ENCODE measurements around the gene SAMSN1.

SAMSN1 gene

DNA sequence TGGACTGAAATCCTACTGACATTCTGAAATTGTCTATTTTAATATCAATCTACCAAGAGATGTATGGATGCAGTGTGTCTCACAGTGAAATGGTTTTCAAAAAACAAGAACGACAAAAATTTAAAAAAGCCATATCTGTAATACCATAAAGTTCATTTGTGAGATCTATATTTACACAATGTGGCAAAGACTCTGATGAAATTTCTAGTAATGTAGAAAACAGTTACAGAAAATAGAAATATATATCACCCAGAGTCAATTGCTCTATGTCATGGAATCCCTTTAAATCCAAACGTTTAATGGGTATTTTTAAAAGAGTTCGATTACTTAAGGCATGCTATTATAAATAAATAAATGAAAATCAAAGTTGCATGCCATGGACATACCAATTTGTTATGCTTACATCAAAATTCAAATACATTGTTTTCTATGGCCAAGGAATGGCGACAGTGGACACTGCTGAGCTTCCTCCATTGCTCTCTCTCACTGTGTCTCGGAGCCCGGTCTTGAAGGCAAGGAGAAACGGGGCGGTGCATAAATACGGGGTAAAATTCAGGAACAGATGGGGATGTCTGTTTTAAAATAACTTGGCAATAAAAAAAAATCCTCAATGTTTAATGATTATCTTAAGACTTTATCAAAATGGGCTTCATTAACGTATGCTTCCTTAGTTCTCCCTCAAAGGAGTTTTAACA is 37.0 kb upstream of the SAMSN1 start:
- Histone ChIP-seq H3K79me2 (ENCODE audit: insufficient read depth, low read depth) (no peaks in the 10 kb centered on the region), H4K20me1 (ENCODE audit: insufficient read depth) (no peaks in the 10 kb centered on the region), H2AFZ (ENCODE audit: low read depth) (no peak overlapping the region), H3K4me1 (ENCODE audit: low read depth, poor library complexity, severe bottlenecking) (no peaks in the 10 kb centered on the region), H3K27ac (no peak overlapping the region), H3K9ac (no peak overlapping the region), H3K4me2 (no peak overlapping the region), H3K4me3 (IDR thresholded peaks at IDR 0.05; ENCODE audit: insufficient read depth, low read depth, low read length) (no peak overlapping the region), H3K36me3 (ENCODE audit: insufficient read depth) (no peaks in the 10 kb centered on the region), H3K27me3 (ENCODE audit: insufficient read depth, low read depth) (no peaks in the 10 kb centered on the region)
- TF ChIP-seq, protein P1, sequence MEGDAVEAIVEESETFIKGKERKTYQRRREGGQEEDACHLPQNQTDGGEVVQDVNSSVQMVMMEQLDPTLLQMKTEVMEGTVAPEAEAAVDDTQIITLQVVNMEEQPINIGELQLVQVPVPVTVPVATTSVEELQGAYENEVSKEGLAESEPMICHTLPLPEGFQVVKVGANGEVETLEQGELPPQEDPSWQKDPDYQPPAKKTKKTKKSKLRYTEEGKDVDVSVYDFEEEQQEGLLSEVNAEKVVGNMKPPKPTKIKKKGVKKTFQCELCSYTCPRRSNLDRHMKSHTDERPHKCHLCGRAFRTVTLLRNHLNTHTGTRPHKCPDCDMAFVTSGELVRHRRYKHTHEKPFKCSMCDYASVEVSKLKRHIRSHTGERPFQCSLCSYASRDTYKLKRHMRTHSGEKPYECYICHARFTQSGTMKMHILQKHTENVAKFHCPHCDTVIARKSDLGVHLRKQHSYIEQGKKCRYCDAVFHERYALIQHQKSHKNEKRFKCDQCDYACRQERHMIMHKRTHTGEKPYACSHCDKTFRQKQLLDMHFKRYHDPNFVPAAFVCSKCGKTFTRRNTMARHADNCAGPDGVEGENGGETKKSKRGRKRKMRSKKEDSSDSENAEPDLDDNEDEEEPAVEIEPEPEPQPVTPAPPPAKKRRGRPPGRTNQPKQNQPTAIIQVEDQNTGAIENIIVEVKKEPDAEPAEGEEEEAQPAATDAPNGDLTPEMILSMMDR (conservative IDR thresholded peaks at IDR 0.05; ENCODE audit: low read depth, low read length), result no peak

DNA sequence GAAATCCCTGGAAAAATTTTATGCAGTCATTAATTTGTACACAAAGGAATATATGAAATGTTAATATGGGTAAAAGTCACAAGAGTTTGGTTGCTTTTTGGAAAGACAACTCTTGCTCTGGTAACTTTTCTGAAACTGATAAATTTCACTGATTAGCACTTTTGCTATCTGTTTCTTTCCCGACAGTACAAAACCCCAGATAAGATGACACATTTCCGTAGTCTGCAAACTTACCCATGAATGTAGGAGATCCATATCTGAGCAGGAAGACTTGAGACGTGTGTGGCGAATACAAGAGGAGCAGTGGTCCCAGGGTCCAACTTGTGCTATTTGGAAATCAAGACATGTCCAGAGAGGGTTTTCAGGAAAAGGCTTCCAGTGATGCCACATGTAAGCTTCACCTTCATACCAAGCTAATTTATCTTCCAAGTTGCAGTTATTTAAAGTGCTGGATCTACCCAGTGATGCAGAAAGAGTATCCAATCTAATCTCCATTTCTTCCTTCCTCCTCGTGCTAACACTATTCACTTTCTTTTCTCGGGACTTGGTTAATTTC is 35.9 kb upstream of the SAMSN1 start:
- no peak overlapping the region for H3K4me3 ChIP-seq (IDR thresholded peaks at IDR 0.05; ENCODE audit: insufficient read depth, low read depth, low read length)
- no peaks in the 10 kb centered on the region for H3K36me3 ChIP-seq (ENCODE audit: insufficient read depth)
- no peaks in the 10 kb centered on the region for H3K4me1 ChIP-seq (ENCODE audit: low read depth, poor library complexity, severe bottlenecking)
- H3K79me2 ChIP-seq (ENCODE audit: insufficient read depth, low read depth), result no peaks in the 10 kb centered on the region
- no peak overlapping the region for H2AFZ ChIP-seq (ENCODE audit: low read depth)
- H3K4me2 ChIP-seq, result no peak overlapping the region
- TF ChIP-seq, protein P1 (conservative IDR thresholded peaks at IDR 0.05; ENCODE audit: low read depth, low read length), result no peak
- H3K9ac ChIP-seq, result no peak overlapping the region
- no peaks in the 10 kb centered on the region for H4K20me1 ChIP-seq (ENCODE audit: insufficient read depth)
- H3K27me3 ChIP-seq (ENCODE audit: insufficient read depth, low read depth), result no peaks in the 10 kb centered on the region
- H3K27ac ChIP-seq, result no peak overlapping the region

DNA sequence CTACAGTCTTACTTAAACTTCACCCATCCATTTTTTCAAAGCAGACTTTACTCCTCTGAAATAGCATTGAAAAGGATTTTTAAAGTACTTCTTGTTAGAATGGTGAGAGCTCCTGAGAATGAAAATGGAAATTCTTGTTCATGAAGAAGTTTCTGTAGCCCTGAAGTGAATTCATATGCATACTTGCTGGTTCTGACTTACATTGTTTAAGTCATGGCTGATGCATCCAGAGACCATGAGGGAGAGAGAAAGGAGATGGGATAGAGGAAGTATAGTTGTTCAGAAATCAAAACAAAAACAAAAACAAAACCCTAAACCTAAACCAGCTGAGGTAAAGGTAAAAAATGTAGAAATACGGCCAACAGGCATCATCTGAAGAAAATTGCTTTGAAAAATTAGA is 27.1 kb upstream of the SAMSN1 start:
- H3K79me2 ChIP-seq (ENCODE audit: insufficient read depth, low read depth), result no peaks in the 10 kb centered on the region
- H3K27me3 ChIP-seq (ENCODE audit: insufficient read depth, low read depth), result no peaks in the 10 kb centered on the region
- H3K9ac ChIP-seq, result no peak overlapping the region
- H3K4me1 ChIP-seq (ENCODE audit: low read depth, poor library complexity, severe bottlenecking), result no peaks in the 10 kb centered on the region
- H2AFZ ChIP-seq (ENCODE audit: low read depth), result no peak overlapping the region
- H3K4me3 ChIP-seq (IDR thresholded peaks at IDR 0.05; ENCODE audit: insufficient read depth, low read depth, low read length), result no peak overlapping the region
- H3K36me3 ChIP-seq (ENCODE audit: insufficient read depth), result no peaks in the 10 kb centered on the region
- no peak overlapping the region for H3K27ac ChIP-seq
- H4K20me1 ChIP-seq (ENCODE audit: insufficient read depth), result no peaks in the 10 kb centered on the region
- TF ChIP-seq, protein P1 (conservative IDR thresholded peaks at IDR 0.05; ENCODE audit: low read depth, low read length), result no peak
- no peak overlapping the region for H3K4me2 ChIP-seq

DNA sequence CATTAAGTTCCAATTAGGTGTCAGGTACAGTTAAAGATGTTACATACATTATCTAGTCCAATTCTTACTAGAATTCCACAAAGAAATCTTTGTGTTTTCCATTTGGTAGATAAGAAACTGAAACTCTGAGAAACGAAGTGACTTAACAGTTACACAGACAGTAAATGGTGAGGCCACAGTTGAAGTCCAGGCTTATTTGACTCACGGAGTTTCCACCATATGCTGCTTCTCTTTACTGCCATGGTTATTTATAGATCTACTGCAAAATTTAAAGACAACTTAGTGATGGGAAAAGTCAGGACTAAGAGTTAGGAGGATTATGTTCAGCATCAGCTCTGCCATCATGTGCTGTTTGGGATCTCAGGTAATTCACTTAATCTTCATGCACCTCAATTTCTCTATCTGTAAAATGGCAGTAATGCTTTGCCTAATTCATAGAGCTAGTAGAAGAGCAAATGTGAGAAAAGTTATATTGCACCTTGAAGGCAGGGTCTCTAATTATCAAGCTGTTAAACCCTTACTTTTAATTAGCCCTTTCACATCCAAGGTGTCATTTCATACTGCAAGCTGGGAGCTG is 26.2 kb upstream of the SAMSN1 start:
- H3K79me2 ChIP-seq (ENCODE audit: insufficient read depth, low read depth), result no peaks in the 10 kb centered on the region
- no peak overlapping the region for H3K4me2 ChIP-seq
- H3K27me3 ChIP-seq (ENCODE audit: insufficient read depth, low read depth), result no peaks in the 10 kb centered on the region
- H4K20me1 ChIP-seq (ENCODE audit: insufficient read depth), result no peaks in the 10 kb centered on the region
- H3K36me3 ChIP-seq (ENCODE audit: insufficient read depth), result no peaks in the 10 kb centered on the region
- TF ChIP-seq, protein P1 (conservative IDR thresholded peaks at IDR 0.05; ENCODE audit: low read depth, low read length), result no peak
- H3K9ac ChIP-seq, result no peak overlapping the region
- H2AFZ ChIP-seq (ENCODE audit: low read depth), result no peak overlapping the region
- H3K4me3 ChIP-seq (IDR thresholded peaks at IDR 0.05; ENCODE audit: insufficient read depth, low read depth, low read length), result no peak overlapping the region
- H3K4me1 ChIP-seq (ENCODE audit: low read depth, poor library complexity, severe bottlenecking), result no peaks in the 10 kb centered on the region
- H3K27ac ChIP-seq, result no peak overlapping the region

All from KMS-11 (cell line).